GM19324 (cell line): ENCODE results near the gene MAGI2.

Source experiments
- ATAC-seq: cut with Tn5 transposase; IDR thresholded peaks from one replicate; pipeline ENCODE4 v1.9.1; 2021; ENCODE audit warnings: mild to moderate bottlenecking, moderate library complexity; ENCODE audit not compliant: unreplicated experiment, low FRiP score

MAGI2 gene

DNA sequence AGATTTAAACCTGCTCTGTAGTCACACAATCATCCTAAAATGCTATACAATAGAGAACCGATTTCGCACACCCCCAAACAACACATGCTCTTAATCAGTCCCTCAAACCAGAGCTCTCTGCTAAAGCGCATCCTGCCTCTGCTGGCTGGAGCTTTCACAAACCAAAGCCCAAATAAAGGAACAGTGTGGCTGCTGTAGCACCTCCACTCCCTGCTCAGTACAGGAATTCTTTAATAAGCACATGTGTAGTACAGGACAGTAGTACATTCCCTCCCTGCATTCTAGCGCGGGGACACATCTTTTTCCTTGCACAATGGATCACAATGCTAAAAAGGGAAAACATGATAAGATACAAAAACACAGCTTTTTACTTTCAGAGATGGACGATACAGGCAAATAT is 684.6 kb downstream of the MAGI2 start:
- no peak for ATAC-seq

DNA sequence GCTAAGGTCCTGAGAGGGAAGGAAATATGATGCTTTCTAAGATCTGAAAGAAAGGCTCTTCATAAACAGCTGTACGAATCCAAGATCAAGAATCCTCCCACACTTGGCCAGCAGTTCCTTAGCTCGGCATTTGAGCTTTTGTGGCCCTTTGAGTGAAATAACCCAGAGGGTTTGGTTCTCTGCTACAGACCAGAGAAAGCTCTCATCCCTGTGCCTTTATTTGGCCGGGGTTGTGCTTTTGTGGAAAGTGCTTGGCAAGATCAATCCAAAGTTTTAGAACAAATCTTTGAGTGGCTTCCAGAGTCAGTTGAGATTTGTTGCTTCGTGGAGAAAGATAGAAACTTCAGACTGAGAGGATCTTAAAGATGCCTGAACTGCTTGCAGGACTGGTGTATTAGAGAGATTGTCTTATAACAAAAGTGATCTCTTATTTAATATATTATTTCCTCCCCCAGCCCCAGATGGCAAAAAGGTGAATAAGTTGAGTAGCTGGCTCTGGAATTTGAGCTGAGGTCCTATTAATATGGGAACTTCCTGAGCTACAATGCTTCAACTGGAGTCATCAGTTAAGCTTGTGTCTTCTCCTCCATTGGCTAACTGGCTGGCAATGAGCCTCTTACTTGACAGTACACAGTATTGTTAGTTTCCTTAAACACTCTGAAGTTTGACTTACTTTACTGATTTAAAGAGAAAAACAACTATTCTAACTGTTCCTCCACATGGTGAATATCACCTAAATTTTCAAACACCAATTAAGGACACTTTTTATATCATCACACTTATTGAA is 687.3 kb downstream of the MAGI2 start:
- no peak for ATAC-seq

- no peak for ATAC-seq
These were observed 688.9 kb downstream of the MAGI2 start for GRCh38 chr7:78764571-78764970.

DNA sequence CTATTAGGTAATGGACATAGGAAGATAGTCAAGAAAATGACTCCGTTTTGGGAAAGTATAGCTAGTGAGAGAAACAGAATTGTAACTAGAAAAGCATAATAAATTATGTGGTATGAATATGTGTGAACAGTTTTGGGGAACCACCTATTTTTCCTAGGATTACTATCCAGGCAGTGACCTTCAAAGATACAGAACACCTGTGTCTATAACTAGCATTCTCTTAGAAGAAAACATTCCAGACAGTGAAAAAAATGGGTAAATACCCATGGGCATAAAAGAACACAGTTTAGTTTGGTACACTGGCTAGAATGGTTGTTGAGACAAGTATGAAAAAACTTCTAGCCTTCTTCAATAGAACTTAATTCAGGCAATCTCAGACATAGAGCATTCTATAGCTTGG is 690.8 kb downstream of the MAGI2 start:
- no peak for ATAC-seq

GRCh38 chr7:78760620-78761355 is 692.7 kb downstream of the MAGI2 start:
- no peak for ATAC-seq

- no peak for ATAC-seq
These were observed 700.9 kb downstream of the MAGI2 start for GRCh38 chr7:78752554-78752953.

GRCh38 chr7:78751253-78751652 is 702.2 kb downstream of the MAGI2 start:
- no peak for ATAC-seq

GRCh38 chr7:78749052-78749746 is 704.3 kb downstream of the MAGI2 start:
- no peak for ATAC-seq

DNA sequence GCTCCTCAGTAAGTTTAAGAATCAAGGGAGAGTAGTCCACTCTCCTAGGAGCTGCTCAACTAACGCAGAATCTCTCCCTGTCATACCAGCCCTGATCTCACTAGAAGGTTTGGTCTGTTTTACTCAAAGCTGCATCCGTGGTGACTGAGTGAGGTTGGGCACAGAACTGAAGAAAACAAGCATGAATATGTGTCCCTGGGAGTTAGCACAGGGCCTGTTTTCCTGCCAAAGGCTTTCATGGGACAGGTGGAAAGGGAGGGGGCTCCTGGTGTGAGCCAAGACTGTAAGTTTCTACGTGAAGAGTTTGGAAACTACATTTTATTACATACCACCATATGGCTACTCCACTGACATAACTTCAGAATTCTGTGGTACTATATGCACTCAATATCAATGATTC is 705.9 kb downstream of the MAGI2 start:
- ATAC-seq = no peak

DNA sequence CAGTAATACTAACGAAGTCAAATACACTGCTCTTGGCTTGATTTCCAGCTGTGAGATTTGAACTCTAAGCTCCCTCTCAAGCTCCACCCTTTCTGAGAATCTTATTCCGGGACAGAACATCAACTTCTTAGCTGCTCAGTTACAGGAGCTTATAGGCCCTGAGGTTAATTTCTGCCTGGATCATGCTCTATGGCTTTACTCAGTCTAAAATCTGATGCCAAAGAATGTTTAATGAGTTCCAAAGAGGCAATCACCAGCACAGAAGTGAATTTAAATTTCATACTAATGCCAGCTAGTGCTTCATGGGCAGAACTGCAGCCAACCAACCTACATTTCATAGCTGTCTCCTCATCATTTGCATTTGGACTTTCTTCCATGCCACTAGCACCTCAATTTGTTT is 707.2 kb downstream of the MAGI2 start:
- ATAC-seq = no peak

GRCh38 chr7:78742694-78743093 is 710.8 kb downstream of the MAGI2 start:
- no peak for ATAC-seq

DNA sequence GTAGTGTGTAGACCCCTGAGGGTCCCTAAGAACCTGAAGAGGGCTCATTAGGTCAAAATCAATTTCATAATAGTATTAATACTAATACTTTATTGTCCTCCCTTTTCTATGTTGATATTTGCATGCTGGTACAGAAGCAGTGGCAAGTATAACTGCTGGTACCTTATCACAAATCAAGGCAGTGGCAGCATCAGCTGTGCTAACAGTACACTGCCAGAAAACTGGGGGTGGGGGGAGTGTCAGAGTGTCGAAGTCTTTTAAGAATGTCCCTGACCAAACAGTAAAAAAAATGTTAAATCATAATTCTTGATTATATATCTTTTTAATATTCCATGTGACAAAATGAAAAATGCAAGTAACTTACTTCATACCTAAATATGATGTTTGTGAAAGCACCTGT is 716.9 kb downstream of the MAGI2 start:
- no peak for ATAC-seq

DNA sequence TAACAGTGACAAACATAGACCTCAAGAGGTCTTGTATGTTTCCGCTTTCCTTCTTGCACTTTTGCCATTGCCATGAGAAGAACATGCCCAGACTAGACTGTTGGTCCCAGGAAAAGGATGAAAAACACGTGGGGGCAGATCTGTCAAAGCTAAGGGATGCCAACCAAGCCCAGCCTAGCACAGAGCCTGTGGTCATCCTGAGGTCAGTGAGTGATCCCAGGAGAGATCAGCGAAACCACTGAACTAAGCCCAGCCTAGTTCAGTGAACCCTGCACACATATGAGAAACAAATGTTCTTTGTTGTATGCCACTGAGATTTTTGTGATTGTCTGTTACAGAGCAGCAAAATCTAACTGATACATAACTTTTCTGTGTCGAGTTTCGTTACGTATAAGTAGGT is 718.8 kb downstream of the MAGI2 start:
- ATAC-seq = peak; percentile 56

GRCh38 chr7:78720066-78720465 is 733.4 kb downstream of the MAGI2 start:
- no peak for ATAC-seq

- ATAC-seq = no peak
These were observed 735.3 kb downstream of the MAGI2 start for GRCh38 chr7:78718212-78718611.

DNA sequence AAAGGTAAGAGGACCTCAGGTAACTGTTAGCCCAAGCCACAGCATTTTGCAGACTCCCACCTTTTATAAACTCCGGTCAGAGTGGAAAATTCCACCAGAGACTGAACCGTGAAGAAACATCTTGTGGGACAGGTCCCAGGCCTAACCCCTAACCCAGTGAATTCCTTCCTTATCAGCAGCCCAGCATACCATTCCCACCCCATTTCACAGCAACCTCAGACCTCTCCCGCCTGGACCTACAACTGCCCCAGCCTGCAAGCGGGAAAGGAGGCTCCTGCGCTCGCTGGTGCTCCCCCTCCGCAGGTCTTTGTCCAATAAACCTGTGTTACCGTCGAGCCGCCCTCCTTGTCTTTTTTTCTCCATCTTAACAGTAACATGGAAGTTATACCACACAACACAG is 736.6 kb downstream of the MAGI2 start:
- ATAC-seq = no peak

- ATAC-seq = no peak
These were observed 739.1 kb downstream of the MAGI2 start for GRCh38 chr7:78714356-78714755.

GRCh38 chr7:78712111-78712510 is 741.4 kb downstream of the MAGI2 start:
- ATAC-seq = no peak

- no peak for ATAC-seq
These were observed 743.8 kb downstream of the MAGI2 start for GRCh38 chr7:78709658-78710057.

GRCh38 chr7:78704504-78704903 is 749.0 kb downstream of the MAGI2 start:
- no peak for ATAC-seq

DNA sequence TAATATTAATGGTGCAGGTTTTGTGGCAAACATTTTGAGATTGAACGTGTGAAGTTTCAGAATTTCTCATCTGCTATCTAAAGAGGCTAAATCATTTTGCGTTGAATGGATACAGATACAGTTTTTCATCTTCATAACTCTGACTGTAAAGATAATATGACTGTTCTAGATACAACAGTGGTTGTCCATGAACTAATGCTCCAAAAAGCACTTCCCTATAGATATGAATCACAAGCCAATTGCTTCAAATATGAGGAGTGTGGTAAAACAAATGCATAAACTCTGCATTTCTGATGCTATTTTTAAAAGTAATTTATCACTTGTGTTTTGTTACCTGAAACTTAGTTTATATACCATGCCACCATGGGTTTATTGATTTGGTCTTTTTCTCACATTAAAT is 750.1 kb downstream of the MAGI2 start:
- ATAC-seq = no peak
